HG03457 (cell line): ENCODE measurements around the gene UBL7.

Experiments used
- ATAC-seq: cut with Tn5 transposase; IDR thresholded peaks from one replicate; pipeline ENCODE4 v1.9.1; 2021; ENCODE audit warnings: moderate number of reproducible peaks; ENCODE audit not compliant: unreplicated experiment

Gene UBL7

GRCh38 chr15:74442063-74442462 lies 18.9 kb downstream of the UBL7 start:
- ATAC-seq, result no peak

- no peak for ATAC-seq
Measured at GRCh38 chr15:74441248-74441941, 19.6 kb downstream of the UBL7 start.

- peak; percentile 47 for ATAC-seq
Measured at GRCh38 chr15:74438721-74439316, 22.1 kb downstream of the UBL7 start.

GRCh38 chr15:74438206-74438605 lies 22.8 kb downstream of the UBL7 start:
- no peak for ATAC-seq

GRCh38 chr15:74434263-74435136 lies 26.5 kb downstream of the UBL7 start:
- no peak for ATAC-seq

GRCh38 chr15:74433592-74434262 lies 27.2 kb downstream of the UBL7 start, which contains the start of gene SEMA7A:
SEMA7A (minus strand) TSS chr15:74433958; CDS start chr15:74433918, 40 bp downstream.
- ATAC-seq, result peak; percentile 36

- ATAC-seq, result no peak
Measured at GRCh38 chr15:74432968-74433591, 27.9 kb downstream of the UBL7 start.

GRCh38 chr15:74432271-74432967 lies 28.5 kb downstream of the UBL7 start:
- ATAC-seq, result no peak

GRCh38 chr15:74431645-74432044 lies 29.3 kb downstream of the UBL7 start:
- no peak for ATAC-seq

- no peak for ATAC-seq
Measured at GRCh38 chr15:74431116-74431515, 29.8 kb downstream of the UBL7 start.

- no peak for ATAC-seq
Measured at GRCh38 chr15:74430510-74430951, 30.4 kb downstream of the UBL7 start.

- no peak for ATAC-seq
Measured at GRCh38 chr15:74429781-74430400, 31.1 kb downstream of the UBL7 start.

GRCh38 chr15:74428970-74429780 lies 31.8 kb downstream of the UBL7 start:
- no peak for ATAC-seq

GRCh38 chr15:74428442-74428787 lies 32.5 kb downstream of the UBL7 start:
- ATAC-seq, result no peak

- ATAC-seq, result no peak
Measured at GRCh38 chr15:74427607-74428441, 33.1 kb downstream of the UBL7 start.

- ATAC-seq, result no peak
Measured at GRCh38 chr15:74426404-74427281, 34.3 kb downstream of the UBL7 start.

GRCh38 chr15:74425630-74426029 lies 35.3 kb downstream of the UBL7 start:
- no peak for ATAC-seq
